Limb (tissue), 2 donors: Measurements from ENCODE around the gene RRP8.

Experiments
- DNase-seq, 2 donors: peaks; one replicate each; pipeline ENCODE4 v3.0.0-alpha.2; 2016; ENCODE audit errors: extremely low spot score in 2 of 2

The RRP8 gene

DNA sequence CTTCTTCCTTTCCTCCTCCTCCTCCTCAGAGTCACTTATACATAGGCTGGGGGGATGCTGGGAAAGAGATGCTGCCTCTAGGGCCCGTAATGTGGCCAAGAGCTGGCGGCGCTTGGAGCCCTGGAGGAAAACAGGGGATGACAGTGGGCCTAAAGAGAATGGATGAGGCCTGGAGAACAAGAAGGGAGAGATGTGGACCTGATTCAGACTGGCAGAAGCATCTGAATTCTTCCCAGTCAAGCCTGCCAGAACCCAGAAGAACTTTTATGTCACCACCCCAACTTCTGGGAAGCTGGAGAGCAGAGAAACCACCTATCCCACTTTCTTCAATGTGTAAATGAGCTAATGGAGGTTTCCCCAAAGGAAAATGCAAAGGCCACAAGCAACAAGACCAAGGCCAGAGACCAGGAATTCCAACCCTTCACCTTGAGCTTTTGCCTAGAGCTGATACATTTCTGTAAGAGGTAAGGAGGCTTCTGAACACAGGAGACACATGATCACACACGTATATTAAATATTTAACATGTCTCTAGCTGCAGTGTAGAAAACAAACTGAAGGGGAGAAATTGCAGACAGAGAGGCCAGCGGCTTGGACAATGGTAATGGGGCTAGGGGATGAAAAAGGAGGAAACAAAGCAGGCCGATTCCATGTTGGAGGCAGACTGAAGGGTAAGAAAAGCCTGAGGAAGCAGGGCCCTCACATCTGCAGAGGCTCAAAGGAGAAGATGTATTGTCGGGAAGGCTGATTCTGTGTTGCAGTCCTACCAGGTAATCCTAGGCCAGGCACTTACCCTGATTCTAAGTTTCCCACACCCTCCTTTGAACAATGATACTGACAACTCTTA lies 1.1 kb downstream of the RRP8 start:
- DNase-seq: no peak

DNA sequence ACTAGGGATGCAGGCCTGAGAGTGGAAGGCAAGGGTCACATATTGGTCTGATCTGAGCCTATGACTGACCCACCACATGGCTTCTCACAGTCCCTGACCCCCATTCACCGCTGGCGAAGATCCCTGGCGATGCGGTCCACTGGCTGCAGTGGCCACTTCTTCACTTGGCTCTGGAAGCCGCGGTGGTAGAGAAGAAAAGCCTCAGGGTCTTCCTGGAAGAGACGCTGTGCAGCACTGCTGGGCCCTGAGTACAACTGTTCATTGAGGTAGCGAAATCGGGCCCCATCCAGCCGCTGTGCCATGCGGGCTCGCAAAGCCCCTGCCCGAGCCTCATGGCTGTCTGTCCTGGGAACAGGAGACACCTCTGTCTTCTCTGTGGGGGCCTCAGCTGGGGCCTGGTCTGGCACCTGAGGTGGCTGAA lies 2.4 kb downstream of the RRP8 start:
- no peak for DNase-seq

DNA sequence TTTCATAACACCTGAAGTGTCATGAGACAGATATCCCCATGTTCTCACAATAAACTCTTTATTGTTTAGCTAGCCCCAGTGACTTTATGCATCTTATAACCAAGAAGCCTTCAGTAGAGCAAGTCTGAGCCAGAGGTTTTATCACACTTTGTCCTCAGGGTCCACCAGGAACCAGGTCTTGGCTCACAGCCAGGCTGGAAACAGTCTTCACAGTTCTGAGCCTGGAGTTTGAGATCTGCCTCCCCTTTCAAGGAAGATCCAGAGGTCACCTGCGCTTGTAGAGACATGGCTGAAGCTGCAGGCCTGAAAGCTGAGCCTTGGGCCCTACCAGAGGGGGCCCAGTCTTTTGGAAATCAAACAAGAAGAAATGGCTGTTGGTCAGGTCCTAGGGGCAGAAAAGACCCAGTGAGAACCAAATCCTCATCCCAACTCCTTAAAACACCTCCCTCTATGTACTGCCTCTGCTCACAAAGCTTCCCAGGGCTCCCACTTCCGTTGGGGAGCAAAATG lies 3.5 kb downstream of the RRP8 start:
- DNase-seq: no peak

DNA sequence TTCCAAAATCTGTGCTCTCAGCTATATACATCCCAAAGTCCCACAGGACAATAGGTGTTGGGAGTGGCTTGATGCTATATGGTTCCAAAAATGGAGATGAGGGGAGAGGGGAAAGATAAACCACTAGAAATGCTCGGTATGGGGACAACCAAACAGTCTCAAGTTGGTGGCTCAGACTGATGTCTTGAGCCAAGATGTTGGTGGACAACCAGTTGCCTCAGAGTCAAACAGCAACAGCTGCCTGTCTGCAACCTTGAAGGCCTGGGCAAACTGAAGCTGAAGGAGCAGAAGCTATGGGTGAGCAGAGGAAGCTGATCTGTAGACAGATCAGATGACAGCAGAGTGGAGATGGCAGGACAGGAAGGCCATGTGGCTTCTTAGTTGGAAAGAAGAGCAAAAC lies 4.0 kb downstream of the RRP8 start:
- DNase-seq: no peak

DNA sequence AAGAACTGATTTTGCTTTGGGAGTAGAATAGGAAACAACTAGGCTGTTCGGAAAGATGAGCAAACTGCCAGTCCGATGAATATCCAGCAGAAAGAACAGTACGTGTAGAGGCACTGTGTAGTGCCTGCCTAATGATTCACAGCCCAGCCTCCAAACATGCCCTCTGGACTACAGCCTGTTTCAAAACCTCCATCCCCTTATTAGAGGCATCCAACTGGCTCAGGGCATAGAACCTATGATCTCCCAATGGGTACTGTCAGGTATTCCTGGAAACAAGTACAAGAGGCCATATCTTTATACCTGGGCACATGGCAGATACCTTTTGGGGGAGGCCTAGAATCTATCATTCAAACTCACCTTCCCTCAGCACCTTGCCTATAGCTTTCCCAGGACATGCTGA lies 4.9 kb downstream of the RRP8 start:
- DNase-seq: no peak

DNA sequence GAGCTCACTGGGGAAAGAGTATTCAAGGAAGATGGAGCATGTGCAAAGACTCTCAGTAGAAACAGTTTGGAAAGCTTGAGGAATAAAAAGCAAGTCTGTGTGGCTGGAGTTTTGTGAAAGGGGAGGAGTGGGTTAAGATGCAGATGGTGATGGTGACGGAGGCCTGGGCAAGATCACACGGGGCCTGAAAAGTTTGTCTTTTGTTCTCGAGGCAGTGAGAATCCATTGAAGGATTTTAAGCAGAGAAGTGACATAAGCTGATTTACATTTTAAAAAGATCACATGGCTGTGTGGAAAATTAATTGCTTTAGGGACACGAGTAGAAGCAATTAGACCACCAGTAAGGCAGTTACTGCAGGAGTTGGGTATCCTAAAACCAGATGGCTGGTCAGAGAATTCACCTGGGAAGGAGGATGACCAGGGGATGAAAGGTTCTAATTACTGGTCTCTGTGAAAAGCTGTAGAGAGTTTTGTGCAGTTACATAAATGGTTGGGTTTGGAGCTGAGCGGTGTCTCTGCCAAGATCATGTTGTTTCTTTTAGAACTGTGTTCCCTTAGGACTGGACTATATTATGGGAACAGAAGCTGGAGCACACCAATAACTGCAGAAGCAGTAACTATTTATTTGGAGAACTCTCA lies 7.1 kb downstream of the RRP8 start:
- DNase-seq: no peak

DNA sequence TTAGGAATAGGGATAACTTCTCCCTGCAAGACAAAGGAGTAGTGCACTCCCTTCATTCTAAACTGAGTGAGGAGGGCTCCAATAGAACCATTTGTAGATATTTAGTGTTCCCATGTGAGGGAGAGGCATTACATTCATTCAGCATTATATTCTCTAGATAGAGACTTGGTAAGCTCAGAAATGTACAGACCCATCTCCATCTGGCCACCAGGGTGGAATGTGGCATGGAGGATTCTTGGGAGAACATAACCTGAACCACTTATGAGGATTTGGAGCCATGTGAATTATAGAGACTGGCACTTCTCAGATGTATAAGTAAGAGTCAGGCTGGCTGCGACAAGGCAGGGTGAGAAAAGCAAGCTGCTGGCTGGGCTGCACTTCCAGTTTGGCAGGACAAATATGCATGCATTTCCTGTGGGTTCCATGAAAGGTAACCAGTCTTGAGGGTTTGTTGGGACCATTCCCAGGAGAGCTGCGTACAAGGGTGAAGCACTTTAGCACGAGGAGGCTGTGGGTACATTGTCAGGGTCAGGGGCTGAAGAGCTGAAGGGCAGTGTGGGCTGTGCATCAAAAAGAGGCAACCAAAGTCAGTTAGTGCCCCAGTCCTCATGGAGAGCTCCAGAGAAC lies 9.2 kb downstream of the RRP8 start:
- DNase-seq: no peak

DNA sequence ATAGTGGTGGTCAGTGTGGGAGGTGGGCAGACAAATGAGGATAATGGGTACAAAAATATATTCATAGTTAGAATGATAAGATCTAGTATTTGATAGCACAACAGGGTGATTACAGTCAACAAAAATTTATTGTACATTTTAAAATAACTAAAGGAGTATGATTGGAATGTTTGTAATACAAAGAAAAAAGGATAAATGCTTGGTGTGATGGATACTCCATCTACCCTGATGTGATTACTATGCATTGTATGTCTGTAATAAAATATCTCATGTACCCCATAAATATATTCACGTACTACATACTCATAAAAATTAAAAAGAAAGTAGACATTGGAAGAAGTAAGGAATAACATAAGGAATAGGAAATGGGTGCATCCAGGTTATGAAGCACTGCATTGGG lies 15.4 kb downstream of the RRP8 start:
- no peak for DNase-seq

DNA sequence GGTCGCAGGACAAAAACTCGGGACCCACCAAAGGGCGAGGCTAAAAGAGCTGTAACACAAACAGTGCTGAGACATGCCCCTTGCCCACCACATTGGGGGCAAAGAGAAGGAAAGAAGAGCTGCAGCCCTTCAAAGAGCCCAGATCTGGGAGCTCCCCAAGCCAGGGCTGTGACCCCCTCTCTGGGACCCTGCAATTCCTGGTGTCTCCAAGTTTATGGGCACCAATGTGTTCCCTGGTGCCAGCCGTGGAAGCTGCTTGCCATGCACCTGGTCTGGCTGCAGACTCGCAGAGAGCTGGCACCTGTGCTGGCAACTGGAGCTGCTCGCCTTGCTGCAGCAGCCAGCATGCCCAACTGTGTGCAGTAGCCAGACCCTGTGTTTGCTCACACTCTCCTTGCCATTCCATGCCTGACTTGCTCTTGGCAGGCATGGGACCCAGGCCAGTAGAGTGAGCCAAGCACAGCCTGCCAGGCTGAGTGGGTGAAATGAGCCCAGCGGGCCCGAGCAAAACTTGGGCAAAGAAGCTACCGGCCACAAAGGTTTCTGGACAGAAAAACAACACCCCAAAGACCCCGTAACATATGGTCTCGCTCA lies 16.0 kb downstream of the RRP8 start:
- no peak for DNase-seq

DNA sequence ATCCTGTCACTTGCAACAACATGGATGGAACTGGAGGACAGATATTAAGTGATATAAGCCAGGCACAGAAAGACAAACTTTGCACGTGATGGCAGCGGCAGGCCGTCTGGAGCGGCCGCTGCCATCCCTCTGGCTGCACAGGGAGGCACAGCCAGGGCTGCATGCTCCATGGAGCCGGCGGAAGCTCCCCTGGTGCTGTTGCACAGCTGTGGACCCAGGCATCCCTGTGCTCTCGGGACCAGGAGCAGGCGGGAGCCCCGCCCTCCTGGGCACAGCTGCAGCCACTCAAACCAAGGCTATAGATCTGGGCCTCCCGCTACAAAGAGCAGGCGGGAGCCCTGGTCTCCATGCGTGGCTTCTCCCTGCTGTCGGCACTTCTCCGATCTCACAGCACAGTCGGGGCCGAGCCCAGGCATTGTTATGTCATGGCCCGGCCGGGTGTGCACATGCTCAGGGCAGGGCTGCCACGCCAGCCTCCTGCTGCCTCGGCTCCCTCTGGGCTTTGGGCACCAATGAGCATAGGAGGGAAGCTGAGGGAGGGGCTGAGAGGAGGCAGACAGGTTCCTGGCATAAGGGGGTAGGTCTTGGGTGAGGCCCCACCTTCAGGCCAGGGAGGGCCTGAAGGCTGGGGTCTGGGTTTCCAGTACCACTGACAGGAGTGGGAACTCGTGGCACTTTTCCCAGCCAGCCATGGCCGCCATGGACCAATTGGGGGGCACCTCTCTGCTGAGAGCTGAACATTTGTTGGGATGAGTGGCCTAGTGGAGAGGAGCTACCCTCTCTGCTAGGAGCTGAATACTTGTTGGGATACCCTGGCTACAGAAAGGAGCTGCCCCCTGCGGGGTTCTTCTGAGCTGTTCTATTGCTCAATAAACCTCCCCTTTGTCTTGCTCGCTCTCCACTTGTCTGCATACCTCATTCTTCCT lies 16.7 kb downstream of the RRP8 start:
- DNase-seq: no peak

DNA sequence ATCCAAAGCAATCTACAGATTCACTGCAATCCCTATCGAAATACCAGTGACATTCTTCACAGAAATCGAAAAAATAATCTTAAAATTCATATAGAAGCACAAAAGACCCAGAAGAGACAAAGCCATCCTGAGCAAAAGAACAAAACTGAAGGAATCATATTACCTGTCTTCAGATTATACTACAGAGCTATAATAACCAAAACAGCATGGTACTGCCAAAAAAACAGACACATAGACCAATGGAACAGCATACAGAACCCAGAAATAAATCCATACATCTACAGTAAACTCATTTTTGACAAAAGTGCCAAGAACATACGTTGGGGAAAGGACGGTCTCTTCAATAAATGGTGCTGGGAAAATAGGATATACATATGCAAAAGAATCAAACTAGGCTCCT lies 18.9 kb downstream of the RRP8 start:
- no peak for DNase-seq

DNA sequence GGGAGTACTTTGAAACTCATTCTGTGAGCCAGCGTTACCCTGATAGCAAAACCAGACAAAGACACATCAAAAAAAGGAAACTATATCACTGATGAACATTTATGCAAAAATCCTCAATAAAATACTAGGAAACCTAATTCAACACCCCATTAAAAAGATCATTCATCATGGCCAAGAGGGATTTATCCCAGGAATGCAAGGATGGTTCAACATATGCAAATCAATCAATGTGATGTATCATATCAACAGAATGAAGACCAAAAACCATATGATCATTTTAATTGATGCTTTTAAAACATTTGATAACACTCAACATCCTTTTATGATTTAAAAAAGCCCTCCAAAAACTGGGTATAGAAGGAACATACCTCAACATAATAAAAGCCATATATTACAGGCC lies 19.8 kb downstream of the RRP8 start:
- DNase-seq: no peak

DNA sequence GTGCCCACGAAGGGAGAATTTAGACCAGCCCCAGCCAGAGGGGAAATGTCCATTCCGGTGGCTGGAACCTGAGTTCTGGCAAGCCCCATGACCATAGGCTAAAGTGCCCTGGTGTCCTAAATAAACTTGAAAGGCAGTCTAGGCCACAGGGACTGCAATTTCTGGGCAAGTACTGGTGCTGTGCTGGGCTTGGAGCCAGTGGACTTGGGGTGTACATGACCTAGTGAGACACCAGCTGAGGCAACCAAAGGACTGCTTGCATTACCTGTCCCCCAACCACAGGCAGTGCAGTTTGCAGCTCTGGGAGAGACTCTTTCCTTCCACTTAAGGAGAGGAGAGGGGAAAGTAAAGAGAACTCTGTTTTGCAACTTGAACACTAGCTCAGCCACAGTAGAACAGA lies 23.7 kb downstream of the RRP8 start:
- DNase-seq: no peak

DNA sequence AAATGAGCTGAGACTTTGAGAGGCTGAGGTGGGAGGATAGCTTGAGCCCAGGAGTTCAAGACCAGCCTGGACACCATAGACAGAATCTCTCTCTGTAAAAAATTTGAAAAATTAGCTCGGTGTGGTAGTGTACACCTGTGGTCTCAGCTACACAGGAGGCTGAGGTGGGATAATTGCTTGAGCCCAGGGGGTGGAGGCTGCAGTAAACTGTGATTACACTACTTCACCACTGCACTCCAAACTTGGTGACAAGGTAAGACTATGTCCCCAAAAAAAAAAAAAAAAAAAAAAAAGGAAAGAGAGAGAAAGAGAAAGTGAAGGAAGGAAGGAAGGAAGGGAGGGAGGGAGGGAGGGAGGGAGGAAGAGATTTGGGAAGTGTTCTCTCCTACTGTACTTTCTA lies 25.3 kb downstream of the RRP8 start:
- DNase-seq: no peak

DNA sequence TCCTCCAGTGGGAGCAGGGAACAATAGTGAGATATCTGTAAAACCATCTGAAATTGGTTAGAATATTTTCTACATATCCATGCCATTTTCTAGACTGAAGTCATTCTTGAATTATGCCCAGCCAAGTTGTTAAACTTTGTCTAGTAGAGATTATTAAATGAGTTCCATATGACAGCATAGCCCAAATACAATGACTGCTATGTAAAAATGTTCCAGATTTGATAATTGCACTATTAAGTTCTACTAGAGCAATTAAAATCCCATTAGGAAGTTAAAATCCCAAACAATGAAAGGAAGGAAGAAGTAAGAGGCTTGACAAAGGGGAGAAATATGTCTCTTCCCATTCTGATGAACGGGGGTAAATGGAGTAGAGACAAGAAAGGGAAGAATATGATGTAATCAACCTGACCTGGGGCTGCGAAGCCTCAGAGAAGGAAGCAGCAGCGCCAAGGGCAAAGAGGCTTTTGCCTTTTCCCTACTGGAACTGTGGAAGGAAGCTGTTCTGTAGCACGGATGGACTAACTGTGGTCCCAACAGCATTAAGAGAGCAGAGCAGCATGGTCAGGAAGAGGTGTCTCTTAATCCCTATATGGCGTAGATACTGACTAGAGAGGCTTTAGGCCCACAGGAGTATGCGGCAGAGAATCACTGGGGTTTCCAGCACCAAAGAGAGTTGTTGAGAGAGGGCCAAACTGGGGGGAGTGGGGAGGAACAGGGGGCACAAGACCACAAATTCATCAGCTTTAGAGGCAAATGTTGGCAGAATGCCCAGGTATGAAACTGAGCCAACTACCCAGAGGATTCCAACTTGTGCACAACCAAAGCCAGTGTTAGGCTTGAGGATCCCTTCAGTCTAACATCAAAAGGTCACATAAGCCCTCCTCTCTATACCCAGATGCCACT lies 26.7 kb downstream of the RRP8 start:
- peak; percentile 54 to 81 for DNase-seq

DNA sequence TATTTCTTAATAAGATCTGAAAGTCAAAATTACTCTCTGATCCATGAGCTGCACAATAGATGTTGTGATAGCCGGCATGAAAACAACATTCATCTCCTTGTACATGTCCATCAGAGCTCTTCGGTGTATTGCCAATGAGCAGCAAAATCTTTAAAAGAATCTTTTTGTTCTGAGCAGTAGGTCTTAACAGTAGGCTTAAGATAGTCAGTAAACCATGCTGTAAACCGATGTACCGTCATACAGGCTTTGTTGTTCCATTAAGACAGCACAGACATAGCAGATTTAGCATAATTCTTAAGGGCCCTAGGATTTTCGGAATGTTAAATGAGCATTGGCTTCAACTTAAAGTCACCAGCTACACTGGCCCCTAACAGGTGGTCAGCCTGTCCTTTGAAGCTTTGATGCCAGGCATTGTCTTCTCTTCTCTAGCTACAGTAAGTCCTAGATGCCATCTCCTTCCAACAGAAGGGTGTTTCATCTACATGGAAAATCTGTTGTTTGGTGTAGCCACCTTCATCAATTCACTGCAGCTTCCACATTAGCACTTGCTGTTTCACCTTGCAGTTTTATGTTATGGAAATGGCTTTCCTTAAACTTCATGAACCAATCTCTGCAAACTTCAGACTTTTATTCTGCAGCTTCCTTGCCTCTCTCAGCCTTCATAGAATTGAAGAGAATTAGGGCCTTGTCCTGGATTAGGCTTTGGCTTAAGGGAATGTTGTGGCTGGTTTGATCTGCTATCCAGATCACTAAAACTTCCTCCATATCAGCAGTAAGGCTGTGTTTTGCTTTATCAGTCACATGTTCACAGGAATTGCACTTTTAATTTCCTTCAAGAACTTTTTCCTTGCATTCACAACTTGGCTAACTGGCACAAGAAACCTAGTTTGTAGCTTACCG lies 28.4 kb downstream of the RRP8 start:
- DNase-seq: no peak

DNA sequence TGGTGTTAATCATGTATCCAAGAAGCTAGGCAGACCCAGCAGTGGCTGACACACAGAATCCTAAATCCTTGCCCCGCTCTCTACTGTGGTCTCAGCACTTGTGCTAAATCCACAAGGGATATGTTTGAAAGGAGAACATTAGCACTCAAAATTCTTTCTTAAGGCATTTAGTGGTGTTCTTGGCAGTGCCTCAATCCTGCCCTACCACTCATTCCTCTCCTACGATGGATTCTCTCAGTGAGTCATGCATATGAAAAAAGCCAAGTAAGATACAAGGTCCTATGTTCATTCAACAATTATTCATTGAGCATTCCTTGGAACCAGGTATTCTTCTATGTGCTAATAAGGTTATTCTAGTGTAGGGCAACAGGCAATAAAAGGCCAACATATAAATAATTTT lies 31.2 kb downstream of the RRP8 start:
- DNase-seq: no peak

DNA sequence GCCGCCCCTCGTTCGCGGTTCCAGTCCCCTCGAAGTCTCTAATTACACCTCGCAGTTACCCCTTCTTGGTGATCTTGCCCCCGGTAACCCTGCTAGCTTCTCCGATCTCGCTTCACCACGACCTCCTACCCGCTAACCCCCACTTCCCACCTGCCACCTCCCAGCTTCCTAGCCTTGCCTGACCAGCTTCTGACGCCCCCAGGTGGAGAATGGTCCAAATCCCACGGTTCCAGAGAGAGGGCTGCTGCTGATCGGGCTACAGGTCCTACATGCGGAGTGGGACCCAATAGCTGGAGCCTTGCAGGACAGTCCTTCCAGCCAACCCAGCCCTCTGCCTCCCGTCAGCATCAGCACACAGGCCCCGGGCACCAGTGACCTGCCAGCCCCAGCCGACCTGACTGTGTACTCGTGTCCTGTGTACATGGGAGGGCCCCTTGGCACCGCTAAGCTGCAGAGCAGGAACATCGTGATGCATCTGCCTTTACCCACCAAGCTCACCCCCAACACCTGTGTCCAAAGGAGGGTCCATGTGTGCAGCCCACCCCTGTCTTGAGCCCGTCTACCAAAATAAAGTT lies 31.9 kb downstream of the RRP8 start:
- DNase-seq: no peak
